HepG2 (cell line): Measurements from ENCODE around the gene IQCE. TPM values are rescaled to one million over a fixed set of nuclear protein-coding genes. Genes with fewer than 3 reads are reported as not detected.

Source experiments
- ARID2 ChIP-seq: sonication (generic); formaldehyde crosslinking; IDR thresholded peaks from 2 replicates; pipeline ENCODE4 v1.8.1; 2022; ENCODE audit warnings: mild to moderate bottlenecking, missing genetic modification reagents, borderline replicate concordance
- BRD4 ChIP-seq: sonication (generic); formaldehyde crosslinking; IDR thresholded peaks from 2 replicates; pipeline ENCODE4 v1.4.0; 2020; ENCODE audit warnings: missing genetic modification reagents
- CBX1 ChIP-seq: IDR thresholded peaks from one replicate; pipeline ENCODE4 v1.6.1; 2016; ENCODE audit warnings: antibody characterized with exemption, low read depth
- ETV6 ChIP-seq: sonication (generic); formaldehyde crosslinking; conservative IDR thresholded peaks from 2 replicates; pipeline ENCODE4 v1.4.0; 2020; ENCODE audit warnings: missing genetic modification reagents
- GATA4 ChIP-seq: sonication (generic); IDR thresholded peaks from 2 replicates; pipeline ENCODE4 v1.6.1; 2016; ENCODE audit warnings: antibody characterized with exemption, low read depth, borderline replicate concordance
- HNRNPUL1 ChIP-seq: fragments of 200-400 bp; formaldehyde crosslinking; IDR thresholded peaks from 2 replicates; pipeline ENCODE4 v1.6.1; 2017; ENCODE audit warnings: low read depth, mild to moderate bottlenecking, low read length, moderate library complexity
- HOXA7 ChIP-seq: sonication (generic); formaldehyde crosslinking; IDR thresholded peaks from 2 replicates; pipeline ENCODE4 v1.8.1; 2022; ENCODE audit warnings: mild to moderate bottlenecking, missing genetic modification reagents, moderate library complexity
- JDP2 ChIP-seq: sonication (generic); formaldehyde crosslinking; IDR thresholded peaks from 2 replicates; pipeline ENCODE4 v1.8.1; 2022; ENCODE audit warnings: missing genetic modification reagents, borderline replicate concordance
- JUND ChIP-seq: sonication (generic); formaldehyde crosslinking; IDR thresholded peaks from 2 replicates; pipeline ENCODE4 v1.8.0; 2022; ENCODE audit warnings: mild to moderate bottlenecking, missing genetic modification reagents
- KDM5A ChIP-seq: fragments of 200-600 bp; sonication (generic); IDR thresholded peaks from 2 replicates; pipeline ENCODE4 v1.7.0; 2018; ENCODE audit warnings: antibody characterized with exemption, mild to moderate bottlenecking, low read length, borderline replicate concordance
- MEF2D ChIP-seq: sonication (generic); formaldehyde crosslinking; IDR thresholded peaks from 2 replicates; pipeline ENCODE4 v1.5.1; 2020; ENCODE audit warnings: mild to moderate bottlenecking, missing genetic modification reagents
- POLR2AphosphoS2 ChIP-seq: IDR thresholded peaks from 2 replicates; pipeline ENCODE4 v1.6.1; 2011; ENCODE audit warnings: low read depth, low read length, improper control_type of control experiment
- SAFB2 ChIP-seq: sonication (generic); formaldehyde crosslinking; IDR thresholded peaks from 2 replicates; pipeline ENCODE4 v1.5.1; 2020; ENCODE audit warnings: missing genetic modification reagents, low read depth, mild to moderate bottlenecking, borderline replicate concordance
- SIX1 ChIP-seq: sonication (generic); formaldehyde crosslinking; IDR thresholded peaks from 2 replicates; pipeline ENCODE4 v1.4.0; 2020; ENCODE audit warnings: missing genetic modification reagents, borderline replicate concordance
- SMARCE1 ChIP-seq: fragments of 450-650 bp; IDR thresholded peaks from 2 replicates; pipeline ENCODE4 v1.6.1; 2017; ENCODE audit warnings: borderline replicate concordance
- TCF7 ChIP-seq: sonication (generic); IDR thresholded peaks from 2 replicates; pipeline ENCODE4 v1.6.1; 2016; ENCODE audit warnings: antibody characterized with exemption, low read depth
- ZBTB38 ChIP-seq: sonication (generic); formaldehyde crosslinking; IDR thresholded peaks from 2 replicates; pipeline ENCODE4 v1.5.1; 2020; ENCODE audit warnings: mild to moderate bottlenecking, missing genetic modification reagents
- ZFAT ChIP-seq: sonication (generic); formaldehyde crosslinking; conservative IDR thresholded peaks from 2 replicates; pipeline ENCODE4 v1.8.1; 2023; ENCODE audit warnings: missing genetic modification reagents, inconsistent platforms
- ZFP36 ChIP-seq: fragments of 150-350 bp; IDR thresholded peaks from 2 replicates; pipeline ENCODE4 v1.6.1; 2018; ENCODE audit warnings: borderline replicate concordance, low read length, low read depth; ENCODE audit not compliant: partially characterized antibody
- ZNF225 ChIP-seq: sonication (generic); formaldehyde crosslinking; IDR thresholded peaks from 2 replicates; pipeline ENCODE4 v1.4.0; 2020; ENCODE audit warnings: mild to moderate bottlenecking, missing genetic modification reagents
- ZNF484 ChIP-seq: sonication (generic); formaldehyde crosslinking; IDR thresholded peaks from 2 replicates; pipeline ENCODE4 v1.5.1; 2020; ENCODE audit warnings: mild to moderate bottlenecking, low read depth, missing genetic modification reagents, borderline replicate concordance
- ZNF501 ChIP-seq: sonication (generic); formaldehyde crosslinking; IDR thresholded peaks from 2 replicates; pipeline ENCODE4 v1.5.1; 2020; ENCODE audit warnings: mild to moderate bottlenecking, moderate library complexity, missing genetic modification reagents
- ZNF75D ChIP-seq: sonication (generic); formaldehyde crosslinking; IDR thresholded peaks from 2 replicates; pipeline ENCODE4 v1.8.1; 2023; ENCODE audit warnings: missing genetic modification reagents, mild to moderate bottlenecking, borderline replicate concordance
- polyA plus RNA-seq, 8 experiments: library from polyadenylated mRNA; depleted of rRNA in 3 of 8; stranded (reverse) in 7 of 8; unstranded in 1 of 8; fragments of >200 nt; fragmentation: Illumina TruSeq in 4 of 8; extraction: Trizol in 4 of 8; gene quantifications; 2 replicates each; pipeline versions ENCODE4 v1.2.1 to v1.2.3, GENCODE V29; 2011 to 2016; ENCODE audit warnings: low read depth in 4 of 8, missing spikeins in 1 of 8, mixed read lengths in 1 of 8; ENCODE audit not compliant: insufficient read depth in 1 of 8
- total RNA-seq, 5 experiments: library from RNA; depleted of rRNA; stranded (reverse); fragments of >200 nt; fragmentation: Illumina TruSeq; extraction: Trizol; gene quantifications; 2 replicates each; pipeline ENCODE4 v1.2.3, GENCODE V29; 2016; ENCODE audit warnings: low read depth in 1 of 5
- TF ChIP-seq, protein P1 (sequence below): sonication (generic); formaldehyde crosslinking; IDR thresholded peaks from 2 replicates; pipeline ENCODE4 v1.4.0; 2020; ENCODE audit warnings: missing genetic modification reagents, borderline replicate concordance
- TF ChIP-seq, protein P2 (sequence below): sonication (generic); formaldehyde crosslinking; IDR thresholded peaks from 2 replicates; pipeline ENCODE4 v1.5.1; 2020; ENCODE audit warnings: mild to moderate bottlenecking, missing genetic modification reagents, borderline replicate concordance
- TF ChIP-seq, protein P3 (sequence below): sonication (generic); formaldehyde crosslinking; IDR thresholded peaks from 2 replicates; pipeline ENCODE4 v1.8.0; 2022; ENCODE audit warnings: mild to moderate bottlenecking, missing genetic modification reagents, borderline replicate concordance

Gene IQCE
- total and polyA plus RNA-seq, 2 of the 13 experiments (the other 11 are each of a cell fraction or from before 2014, with no cell fraction given): 1.5 to 2.5 TPM

DNA sequence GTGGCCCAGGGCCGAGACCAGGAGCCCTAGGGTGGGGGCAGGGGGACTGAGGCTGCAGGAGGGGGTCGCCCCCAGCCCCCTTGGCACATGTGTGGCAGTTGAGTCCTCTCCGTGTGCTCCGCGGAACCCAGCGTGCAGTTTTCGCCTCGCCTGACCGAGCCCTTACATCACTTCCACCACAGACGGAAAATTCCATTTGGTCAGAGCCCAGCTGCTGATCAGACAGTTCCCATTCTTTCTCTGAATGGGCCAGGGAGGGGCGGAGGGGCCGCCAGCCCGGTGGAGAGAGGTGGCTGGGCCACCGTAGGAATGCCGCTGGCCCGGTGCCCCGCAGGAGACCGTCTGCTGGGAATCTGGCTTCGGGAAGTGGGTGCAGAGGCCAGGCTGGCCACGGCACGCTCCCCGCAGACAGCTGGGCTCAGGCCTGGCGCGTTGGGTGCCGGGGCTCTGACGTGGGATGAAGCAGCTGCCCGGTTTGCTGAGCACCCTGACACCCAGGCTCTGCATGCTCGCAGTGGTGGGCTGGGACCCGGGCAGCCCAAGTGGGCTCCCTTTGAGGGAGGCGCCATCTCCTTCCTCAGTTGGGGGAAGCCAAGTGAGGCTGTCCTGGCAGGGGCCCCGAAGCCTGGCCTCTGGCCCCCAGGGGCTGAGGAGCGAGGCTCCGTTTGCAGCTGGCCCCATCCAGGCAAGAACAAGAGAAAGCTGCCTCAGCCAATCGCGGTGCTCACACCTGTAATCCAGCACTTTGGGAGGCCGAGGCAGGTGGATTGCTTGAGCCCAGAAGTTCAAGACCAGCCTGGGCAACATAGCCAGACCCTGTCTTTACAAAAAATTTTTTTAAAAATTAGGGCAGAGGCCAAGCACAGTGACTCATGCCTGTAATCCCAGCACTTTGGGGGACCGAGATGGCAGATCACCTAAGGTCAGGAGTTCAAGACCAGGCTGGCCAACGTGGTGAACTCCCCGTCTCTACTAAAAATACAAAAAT, 82.9 kb downstream of the IQCE start (continued):
- no peak for TF ChIP-seq SIX1 (CRISPR knock-in tag)
- TF ChIP-seq BRD4 (CRISPR knock-in tag): no peak
- no peak for TF ChIP-seq MEF2D (CRISPR knock-in tag)
- TF ChIP-seq SMARCE1: no peak
- TF ChIP-seq JDP2: no peak
- no peak for TF ChIP-seq HOXA7 (CRISPR knock-in tag)
- TF ChIP-seq ZNF484 (CRISPR knock-in tag): no peak
- no peak for TF ChIP-seq JUND (CRISPR knock-in tag)
- no peak for TF ChIP-seq CBX1
- no peak for TF ChIP-seq ETV6 (CRISPR knock-in tag)
- TF ChIP-seq ZNF225: no peak
- TF ChIP-seq TCF7: no peak
- no peak for TF ChIP-seq HNRNPUL1
- no peak for TF ChIP-seq ARID2
- TF ChIP-seq SAFB2 (CRISPR knock-in tag): no peak
- TF ChIP-seq, protein P1, sequence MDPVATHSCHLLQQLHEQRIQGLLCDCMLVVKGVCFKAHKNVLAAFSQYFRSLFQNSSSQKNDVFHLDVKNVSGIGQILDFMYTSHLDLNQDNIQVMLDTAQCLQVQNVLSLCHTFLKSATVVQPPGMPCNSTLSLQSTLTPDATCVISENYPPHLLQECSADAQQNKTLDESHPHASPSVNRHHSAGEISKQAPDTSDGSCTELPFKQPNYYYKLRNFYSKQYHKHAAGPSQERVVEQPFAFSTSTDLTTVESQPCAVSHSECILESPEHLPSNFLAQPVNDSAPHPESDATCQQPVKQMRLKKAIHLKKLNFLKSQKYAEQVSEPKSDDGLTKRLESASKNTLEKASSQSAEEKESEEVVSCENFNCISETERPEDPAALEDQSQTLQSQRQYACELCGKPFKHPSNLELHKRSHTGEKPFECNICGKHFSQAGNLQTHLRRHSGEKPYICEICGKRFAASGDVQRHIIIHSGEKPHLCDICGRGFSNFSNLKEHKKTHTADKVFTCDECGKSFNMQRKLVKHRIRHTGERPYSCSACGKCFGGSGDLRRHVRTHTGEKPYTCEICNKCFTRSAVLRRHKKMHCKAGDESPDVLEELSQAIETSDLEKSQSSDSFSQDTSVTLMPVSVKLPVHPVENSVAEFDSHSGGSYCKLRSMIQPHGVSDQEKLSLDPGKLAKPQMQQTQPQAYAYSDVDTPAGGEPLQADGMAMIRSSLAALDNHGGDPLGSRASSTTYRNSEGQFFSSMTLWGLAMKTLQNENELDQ (CRISPR knock-in tag): no peak
- TF ChIP-seq, protein P2, sequence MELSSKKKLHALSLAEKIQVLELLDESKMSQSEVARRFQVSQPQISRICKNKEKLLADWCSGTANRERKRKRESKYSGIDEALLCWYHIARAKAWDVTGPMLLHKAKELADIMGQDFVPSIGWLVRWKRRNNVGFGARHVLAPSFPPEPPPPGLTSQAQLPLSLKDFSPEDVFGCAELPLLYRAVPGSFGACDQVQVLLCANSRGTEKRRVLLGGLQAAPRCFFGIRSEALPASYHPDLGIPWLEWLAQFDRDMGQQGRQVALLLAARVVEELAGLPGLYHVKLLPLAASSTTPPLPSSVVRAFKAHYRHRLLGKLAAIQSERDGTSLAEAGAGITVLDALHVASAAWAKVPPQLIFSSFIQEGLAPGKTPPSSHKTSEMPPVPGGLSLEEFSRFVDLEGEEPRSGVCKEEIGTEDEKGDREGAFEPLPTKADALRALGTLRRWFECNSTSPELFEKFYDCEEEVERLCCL: no peak
- TF ChIP-seq ZNF75D (CRISPR knock-in tag): no peak
- TF ChIP-seq ZFAT: no peak
- no peak for TF ChIP-seq POLR2AphosphoS2
- no peak for TF ChIP-seq ZFP36
- TF ChIP-seq, protein P3, sequence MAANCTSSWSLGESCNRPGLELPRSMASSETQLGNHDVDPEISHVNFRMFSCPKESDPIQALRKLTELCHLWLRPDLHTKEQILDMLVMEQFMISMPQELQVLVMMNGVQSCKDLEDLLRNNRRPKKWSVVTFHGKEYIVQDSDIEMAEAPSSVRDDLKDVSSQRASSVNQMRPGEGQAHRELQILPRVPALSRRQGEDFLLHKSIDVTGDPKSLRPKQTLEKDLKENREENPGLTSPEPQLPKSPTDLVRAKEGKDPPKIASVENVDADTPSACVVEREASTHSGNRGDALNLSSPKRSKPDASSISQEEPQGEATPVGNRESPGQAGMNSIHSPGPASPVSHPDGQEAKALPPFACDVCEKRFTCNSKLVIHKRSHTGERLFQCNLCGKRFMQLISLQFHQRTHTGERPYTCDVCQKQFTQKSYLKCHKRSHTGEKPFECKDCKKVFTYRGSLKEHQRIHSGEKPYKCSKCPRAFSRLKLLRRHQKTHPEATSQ (CRISPR knock-in tag): no peak
- no peak for TF ChIP-seq KDM5A
- peak; percentile 58; the same call in 1 of the 2 replicates for TF ChIP-seq ZNF501 (CRISPR knock-in tag)
- TF ChIP-seq ZBTB38: peak; percentile 84
- no peak for TF ChIP-seq GATA4
